ENCODE data around the gene MAPK13.

DNA sequence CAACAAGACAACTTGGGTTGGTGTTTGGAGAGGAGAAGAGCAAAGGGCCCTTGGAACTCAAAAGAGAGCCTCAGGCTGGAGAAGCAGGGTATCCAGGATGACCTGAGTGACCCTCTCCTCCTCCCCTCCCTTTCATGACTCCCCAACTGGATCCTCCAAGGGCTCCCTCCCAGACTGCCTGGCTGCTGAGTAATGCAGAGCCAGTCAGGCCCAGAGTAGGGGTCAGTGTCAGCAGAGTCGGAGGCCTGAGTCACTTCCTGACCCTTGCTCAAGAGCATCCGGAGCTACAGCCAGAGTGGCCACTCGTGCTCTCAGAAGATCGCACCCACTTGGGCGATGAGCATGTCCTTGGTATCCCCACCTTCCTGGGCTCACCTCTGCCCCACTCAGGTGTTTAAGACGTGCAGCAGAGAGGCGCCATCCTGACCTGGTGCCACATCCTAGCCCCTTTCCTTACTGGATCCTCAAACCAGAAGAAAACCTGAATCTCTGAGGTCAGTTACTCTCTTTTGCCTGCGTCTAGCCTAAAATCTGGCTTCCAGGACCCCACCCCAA is 2.8 kb upstream of the MAPK13 start:
- TF ChIP-seq ZNF121 (tag by site-specific recombination; IDR thresholded peaks at IDR 0.05) (no peak), ZNF23 (tag by site-specific recombination; IDR thresholded peaks at IDR 0.05; ENCODE audit: borderline replicate concordance) (no peak), ZNF747 (tag by site-specific recombination; IDR thresholded peaks at IDR 0.05) (no peak), ATF2 (tag by site-specific recombination; IDR thresholded peaks at IDR 0.05; ENCODE audit: low read depth) (no peak), ZNF830 (tag by site-specific recombination; IDR thresholded peaks at IDR 0.05; ENCODE audit: low read depth) (no peak), KLF10 (tag by site-specific recombination; IDR thresholded peaks at IDR 0.05) (no peak), ZNF394 (tag by site-specific recombination; IDR thresholded peaks at IDR 0.05; ENCODE audit: borderline replicate concordance) (no peak), SP7 (tag by site-specific recombination; IDR thresholded peaks at IDR 0.05) (no peak), ZNF140 (tag by site-specific recombination; IDR thresholded peaks at IDR 0.05) (no peak), ZNF404 (tag by site-specific recombination; IDR thresholded peaks at IDR 0.05) (no peak)
- TF ChIP-seq, protein P1, sequence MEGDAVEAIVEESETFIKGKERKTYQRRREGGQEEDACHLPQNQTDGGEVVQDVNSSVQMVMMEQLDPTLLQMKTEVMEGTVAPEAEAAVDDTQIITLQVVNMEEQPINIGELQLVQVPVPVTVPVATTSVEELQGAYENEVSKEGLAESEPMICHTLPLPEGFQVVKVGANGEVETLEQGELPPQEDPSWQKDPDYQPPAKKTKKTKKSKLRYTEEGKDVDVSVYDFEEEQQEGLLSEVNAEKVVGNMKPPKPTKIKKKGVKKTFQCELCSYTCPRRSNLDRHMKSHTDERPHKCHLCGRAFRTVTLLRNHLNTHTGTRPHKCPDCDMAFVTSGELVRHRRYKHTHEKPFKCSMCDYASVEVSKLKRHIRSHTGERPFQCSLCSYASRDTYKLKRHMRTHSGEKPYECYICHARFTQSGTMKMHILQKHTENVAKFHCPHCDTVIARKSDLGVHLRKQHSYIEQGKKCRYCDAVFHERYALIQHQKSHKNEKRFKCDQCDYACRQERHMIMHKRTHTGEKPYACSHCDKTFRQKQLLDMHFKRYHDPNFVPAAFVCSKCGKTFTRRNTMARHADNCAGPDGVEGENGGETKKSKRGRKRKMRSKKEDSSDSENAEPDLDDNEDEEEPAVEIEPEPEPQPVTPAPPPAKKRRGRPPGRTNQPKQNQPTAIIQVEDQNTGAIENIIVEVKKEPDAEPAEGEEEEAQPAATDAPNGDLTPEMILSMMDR (tag by site-specific recombination; IDR thresholded peaks at IDR 0.05): no peak

Measured in HEK293 (cell line).